ENCODE results near the gene SPACDR. TPM values are rescaled to one million over a fixed set of nuclear protein-coding genes. Genes with fewer than 3 reads are reported as not detected.

The SPACDR gene
- total RNA-seq, 1 donor from 2014 or later = 1.4 TPM

DNA sequence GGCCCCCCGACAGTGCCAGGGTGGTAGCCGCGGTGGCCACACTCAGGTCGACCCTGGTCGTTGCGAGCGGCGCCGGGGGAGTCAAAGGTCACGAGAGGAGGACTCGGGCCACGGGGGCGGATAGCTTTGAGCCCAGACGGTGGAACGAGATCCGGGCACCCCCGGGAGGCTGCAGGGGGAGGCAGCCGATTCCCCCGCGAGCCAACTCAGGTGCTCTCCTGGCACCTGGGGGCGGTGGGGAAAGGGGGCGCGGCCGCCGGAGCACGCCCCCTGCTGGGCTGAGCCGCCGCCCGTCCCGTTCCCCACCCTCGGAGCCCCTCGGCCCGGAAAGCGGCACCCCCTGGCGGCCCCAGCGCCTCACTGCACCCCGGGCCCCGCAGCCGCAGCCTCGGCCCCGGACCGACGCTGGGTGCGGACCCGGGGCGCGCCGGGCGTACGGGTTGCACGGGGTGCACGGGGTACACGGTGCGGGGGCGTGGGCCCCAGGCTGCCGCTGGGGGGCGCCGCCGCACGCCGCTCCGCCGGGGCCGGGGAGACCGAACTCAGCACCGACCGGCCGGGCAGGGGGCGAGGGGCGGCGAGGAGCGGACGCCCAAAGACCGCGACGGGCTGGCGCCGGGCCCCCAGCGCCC, 19.1 kb upstream of the SPACDR start:
- TF ChIP-seq, protein P1, sequence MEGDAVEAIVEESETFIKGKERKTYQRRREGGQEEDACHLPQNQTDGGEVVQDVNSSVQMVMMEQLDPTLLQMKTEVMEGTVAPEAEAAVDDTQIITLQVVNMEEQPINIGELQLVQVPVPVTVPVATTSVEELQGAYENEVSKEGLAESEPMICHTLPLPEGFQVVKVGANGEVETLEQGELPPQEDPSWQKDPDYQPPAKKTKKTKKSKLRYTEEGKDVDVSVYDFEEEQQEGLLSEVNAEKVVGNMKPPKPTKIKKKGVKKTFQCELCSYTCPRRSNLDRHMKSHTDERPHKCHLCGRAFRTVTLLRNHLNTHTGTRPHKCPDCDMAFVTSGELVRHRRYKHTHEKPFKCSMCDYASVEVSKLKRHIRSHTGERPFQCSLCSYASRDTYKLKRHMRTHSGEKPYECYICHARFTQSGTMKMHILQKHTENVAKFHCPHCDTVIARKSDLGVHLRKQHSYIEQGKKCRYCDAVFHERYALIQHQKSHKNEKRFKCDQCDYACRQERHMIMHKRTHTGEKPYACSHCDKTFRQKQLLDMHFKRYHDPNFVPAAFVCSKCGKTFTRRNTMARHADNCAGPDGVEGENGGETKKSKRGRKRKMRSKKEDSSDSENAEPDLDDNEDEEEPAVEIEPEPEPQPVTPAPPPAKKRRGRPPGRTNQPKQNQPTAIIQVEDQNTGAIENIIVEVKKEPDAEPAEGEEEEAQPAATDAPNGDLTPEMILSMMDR (conservative IDR thresholded peaks at IDR 0.05) = peak; percentile 97
- Mint-ChIP-seq H3K27ac (ENCODE audit: unreplicated experiment) (no peak overlapping the region), H3K9me3 (no peaks in the 10 kb centered on the region), H3K4me3 (peak overlapping the region; percentile 90), H3K4me1 (peaks cover 35% of the 10 kb centered on the region), H3K36me3 (ENCODE audit: low read depth) (no peaks in the 10 kb centered on the region), H3K27me3 (ENCODE audit: low read depth) (no peaks in the 10 kb centered on the region)
- peak; percentile 87 for DNase-seq (ENCODE audit: low read depth, low spot score)

DNA sequence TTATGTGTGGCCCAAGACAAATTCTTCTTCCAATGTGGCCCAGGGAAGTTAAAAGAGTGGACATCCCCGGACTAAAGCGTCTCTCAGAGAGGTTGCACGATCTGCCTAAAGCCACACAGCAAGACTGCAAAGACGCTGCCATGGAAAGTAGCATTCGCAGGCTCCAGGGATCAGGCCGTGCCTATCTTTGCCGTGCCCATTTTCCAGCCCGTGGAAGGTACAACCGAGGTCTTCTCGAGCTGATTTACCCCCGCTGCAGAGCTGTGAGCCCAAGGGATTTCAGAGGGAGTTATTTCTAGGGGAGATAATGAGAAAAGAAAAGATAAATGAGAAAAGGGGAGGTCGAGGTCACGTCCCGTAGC, 18.6 kb upstream of the SPACDR start:
- Mint-ChIP-seq H3K27me3 (ENCODE audit: low read depth) (no peaks in the 10 kb centered on the region), H3K36me3 (ENCODE audit: low read depth) (no peaks in the 10 kb centered on the region), H3K4me1 (peaks cover 31% of the 10 kb centered on the region), H3K4me3 (peak overlapping the region; percentile 90), H3K27ac (ENCODE audit: unreplicated experiment) (no peak overlapping the region), H3K9me3 (no peaks in the 10 kb centered on the region)
- TF ChIP-seq, protein P1 (conservative IDR thresholded peaks at IDR 0.05) = no peak
- DNase-seq (ENCODE audit: low read depth, low spot score) = no peak

DNA sequence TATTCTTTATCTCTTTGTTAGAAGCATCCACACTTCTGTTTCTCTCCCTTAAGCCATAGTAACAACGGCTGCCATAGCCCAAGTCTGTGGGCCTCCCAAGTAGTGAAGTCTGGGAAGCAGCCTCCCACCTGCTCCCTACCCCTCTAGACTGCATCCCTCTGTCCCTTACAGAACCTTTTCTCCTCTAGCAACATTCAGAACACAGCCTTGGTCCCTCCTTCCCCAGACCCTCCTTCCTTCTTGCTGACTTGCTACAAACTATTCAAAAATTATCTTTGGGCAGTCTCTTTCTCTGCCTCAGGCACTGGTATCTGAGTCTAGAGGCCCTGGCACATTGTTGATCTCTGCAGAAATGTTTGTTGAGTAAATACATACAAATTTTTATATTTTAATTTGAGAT, 17.4 kb upstream of the SPACDR start:
- TF ChIP-seq, protein P1 (conservative IDR thresholded peaks at IDR 0.05) = no peak
- DNase-seq (ENCODE audit: low read depth, low spot score) = no peak
- Mint-ChIP-seq H3K27ac (ENCODE audit: unreplicated experiment) (no peak overlapping the region), H3K27me3 (ENCODE audit: low read depth) (no peaks in the 10 kb centered on the region), H3K4me1 (peaks cover 32% of the 10 kb centered on the region), H3K36me3 (ENCODE audit: low read depth) (no peaks in the 10 kb centered on the region), H3K9me3 (no peaks in the 10 kb centered on the region), H3K4me3 (peak overlapping the region; percentile 90)

DNA sequence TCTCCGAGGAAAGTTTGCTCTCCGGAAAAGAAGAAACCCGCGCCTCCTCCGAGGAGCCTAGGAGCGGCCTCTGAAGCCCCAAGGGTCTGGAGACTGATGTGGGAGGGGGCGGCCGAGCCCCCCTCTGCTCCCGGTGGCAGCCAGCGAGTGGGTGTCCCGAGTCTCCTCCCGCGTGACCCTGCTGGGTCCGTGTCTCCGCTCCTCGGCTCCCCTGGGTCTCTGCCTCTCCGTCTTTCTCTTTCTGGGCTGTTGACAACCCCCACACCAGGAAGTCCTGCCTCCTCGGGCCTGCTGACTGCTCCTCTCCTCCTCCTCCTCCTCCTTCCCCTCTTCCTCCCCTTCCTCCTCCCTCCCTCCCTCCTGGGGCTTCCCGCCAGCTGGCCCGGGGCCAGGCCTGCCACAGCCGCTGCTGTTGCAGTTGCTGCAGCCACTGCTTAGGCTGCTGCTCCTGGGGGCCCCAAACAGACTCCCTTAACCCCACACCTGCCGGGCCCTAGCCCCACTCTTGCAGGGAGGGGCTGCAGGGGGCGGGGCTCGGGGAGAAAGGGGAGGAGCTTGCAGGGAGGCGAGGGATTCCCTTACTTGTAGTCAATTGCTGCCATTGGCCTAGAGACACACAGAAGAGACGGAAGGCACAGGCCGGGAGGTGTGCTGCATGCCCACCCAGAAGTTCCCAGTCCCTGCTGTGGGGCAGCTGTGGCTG, 15.0 kb upstream of the SPACDR start, which contains the start of gene TSC22D4:
Gene TSC22D4, minus strand, starts transcription at position 257 of the 703 bp plus-strand sequence. CDS start 1,176 bp downstream, outside the sequence.
- DNase-seq (ENCODE audit: low read depth, low spot score) = peak; percentile 72
- Mint-ChIP-seq H3K9me3 (no peaks in the 10 kb centered on the region), H3K36me3 (ENCODE audit: low read depth) (no peaks in the 10 kb centered on the region), H3K27ac (ENCODE audit: unreplicated experiment) (peak within 1 kb of the TSS; percentile 75), H3K27me3 (ENCODE audit: low read depth) (no peaks in the 10 kb centered on the region), H3K4me1 (peaks cover 33% of the 10 kb centered on the region), H3K4me3 (peak within 1 kb of the TSS; percentile 93)
- TF ChIP-seq, protein P1 (conservative IDR thresholded peaks at IDR 0.05) = no peak

DNA sequence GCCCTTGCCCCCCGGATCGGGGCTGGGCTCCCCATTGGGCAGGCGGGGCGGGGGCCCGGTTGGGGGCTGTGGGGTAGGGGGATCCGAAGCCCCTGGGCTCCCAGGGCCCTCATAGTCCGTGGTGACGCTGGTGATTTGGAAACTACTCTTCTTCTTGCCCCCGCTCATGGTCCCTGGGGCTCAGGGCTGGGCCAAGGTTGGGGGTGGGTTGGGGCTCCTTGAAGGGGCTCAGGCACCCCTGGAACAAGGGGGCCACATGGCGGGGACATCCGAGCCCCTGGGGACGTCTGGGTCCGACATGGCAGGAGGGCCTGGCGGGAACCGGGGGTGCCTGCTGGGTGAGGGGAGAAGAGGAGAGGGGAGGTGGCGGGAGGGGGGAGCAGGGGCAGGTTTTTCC, 13.8 kb upstream of the SPACDR start:
- peaks cover 36% of the 10 kb centered on the region for H3K4me1 Mint-ChIP-seq

More for the DNA sequence above, 13.8 kb upstream of the SPACDR start:
- TF ChIP-seq, protein P1 (conservative IDR thresholded peaks at IDR 0.05) = no peak
- no peak for DNase-seq (ENCODE audit: low read depth, low spot score)
- Mint-ChIP-seq H3K36me3 (ENCODE audit: low read depth) (no peaks in the 10 kb centered on the region), H3K27me3 (ENCODE audit: low read depth) (no peaks in the 10 kb centered on the region), H3K27ac (ENCODE audit: unreplicated experiment) (no peak overlapping the region), H3K9me3 (no peaks in the 10 kb centered on the region), H3K4me3 (peak overlapping the region; percentile 93)
